ENCODE measurements around the gene CILP.

CILP gene

DNA sequence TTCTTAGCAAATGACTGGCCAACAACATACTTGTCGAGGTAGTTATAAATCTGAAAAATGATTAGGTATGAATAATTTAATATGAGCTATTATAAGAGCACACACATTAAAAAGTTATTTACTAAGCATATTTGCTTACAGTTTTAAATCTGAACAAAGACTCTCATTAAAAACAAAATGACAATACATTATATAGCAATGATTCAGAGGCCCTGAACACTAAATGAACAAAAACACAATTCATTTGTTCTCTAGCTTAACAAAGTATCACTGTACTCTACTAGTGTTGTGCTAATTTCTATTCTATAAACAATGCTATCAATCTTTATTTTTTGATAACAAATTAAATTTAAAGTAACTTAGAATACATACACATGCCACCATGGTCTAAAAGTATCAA is 47.1 kb downstream of the CILP start:
- TF ChIP-seq, protein P1, sequence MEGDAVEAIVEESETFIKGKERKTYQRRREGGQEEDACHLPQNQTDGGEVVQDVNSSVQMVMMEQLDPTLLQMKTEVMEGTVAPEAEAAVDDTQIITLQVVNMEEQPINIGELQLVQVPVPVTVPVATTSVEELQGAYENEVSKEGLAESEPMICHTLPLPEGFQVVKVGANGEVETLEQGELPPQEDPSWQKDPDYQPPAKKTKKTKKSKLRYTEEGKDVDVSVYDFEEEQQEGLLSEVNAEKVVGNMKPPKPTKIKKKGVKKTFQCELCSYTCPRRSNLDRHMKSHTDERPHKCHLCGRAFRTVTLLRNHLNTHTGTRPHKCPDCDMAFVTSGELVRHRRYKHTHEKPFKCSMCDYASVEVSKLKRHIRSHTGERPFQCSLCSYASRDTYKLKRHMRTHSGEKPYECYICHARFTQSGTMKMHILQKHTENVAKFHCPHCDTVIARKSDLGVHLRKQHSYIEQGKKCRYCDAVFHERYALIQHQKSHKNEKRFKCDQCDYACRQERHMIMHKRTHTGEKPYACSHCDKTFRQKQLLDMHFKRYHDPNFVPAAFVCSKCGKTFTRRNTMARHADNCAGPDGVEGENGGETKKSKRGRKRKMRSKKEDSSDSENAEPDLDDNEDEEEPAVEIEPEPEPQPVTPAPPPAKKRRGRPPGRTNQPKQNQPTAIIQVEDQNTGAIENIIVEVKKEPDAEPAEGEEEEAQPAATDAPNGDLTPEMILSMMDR (IDR thresholded peaks at IDR 0.05; ENCODE audit: low read depth, low read length) = no peak
- DNase-seq (ENCODE audit: extremely low read depth, low read depth) = no peak

DNA sequence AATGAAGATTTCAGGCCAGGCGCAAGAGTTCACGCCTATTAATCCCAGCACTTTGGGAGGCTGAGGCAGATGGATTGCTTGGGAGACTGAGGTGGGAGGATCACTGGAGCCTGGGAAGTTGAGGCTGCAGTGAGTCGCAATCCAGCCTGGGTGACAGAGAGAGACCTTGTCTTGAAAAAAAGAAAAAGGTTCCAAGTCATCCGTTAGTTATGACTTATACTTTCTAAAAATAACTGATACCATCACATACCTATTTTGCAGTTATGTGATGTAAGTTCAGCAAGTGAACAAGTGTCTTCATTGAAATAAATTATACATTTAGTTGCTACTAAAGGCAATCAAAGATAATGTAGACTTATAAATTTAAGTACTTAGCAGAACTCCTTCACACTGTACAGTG is 48.2 kb downstream of the CILP start:
- TF ChIP-seq, protein P1 (IDR thresholded peaks at IDR 0.05; ENCODE audit: low read depth, low read length) = no peak
- no peak for DNase-seq (ENCODE audit: extremely low read depth, low read depth)

DNA sequence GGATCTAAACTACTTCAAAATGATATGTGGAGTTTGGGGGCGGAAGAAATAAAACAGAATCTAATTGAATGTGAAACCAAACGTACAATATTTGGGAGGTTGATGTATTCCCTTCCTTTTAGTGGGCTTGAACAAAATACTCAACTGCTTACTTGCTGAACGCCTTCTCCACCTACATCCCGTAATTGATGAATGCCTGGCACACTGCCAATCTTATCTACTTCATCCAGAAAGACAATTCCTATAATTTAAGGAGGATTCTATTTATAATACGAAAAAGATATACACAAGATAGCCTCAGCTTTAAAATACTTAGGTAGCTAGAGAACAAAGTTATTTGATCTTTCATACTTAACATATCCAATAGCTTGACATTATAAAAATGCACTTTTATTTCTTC is 54.6 kb downstream of the CILP start:
- TF ChIP-seq, protein P1 (IDR thresholded peaks at IDR 0.05; ENCODE audit: low read depth, low read length) = no peak
- DNase-seq (ENCODE audit: extremely low read depth, low read depth) = no peak

DNA sequence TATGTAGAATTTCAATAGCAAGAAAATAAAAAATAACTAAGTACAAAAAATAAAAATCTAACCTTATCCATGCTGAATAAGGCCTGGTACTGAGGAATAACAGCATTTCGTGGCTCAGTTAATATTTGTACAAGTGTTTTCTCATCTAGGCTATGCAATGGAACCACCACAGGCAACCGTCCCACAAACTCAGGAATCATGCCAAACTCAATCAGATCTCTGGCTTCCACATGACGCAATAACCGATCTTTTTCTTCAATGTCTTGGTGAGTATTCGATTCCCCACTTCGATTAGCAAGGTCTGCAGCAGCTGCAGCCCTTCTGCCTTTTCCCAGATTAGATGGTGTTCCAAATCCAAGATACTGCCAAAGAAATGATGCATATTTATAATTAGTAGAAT is 56.6 kb downstream of the CILP start:
- DNase-seq (ENCODE audit: extremely low read depth, low read depth) = no peak
- TF ChIP-seq, protein P1 (IDR thresholded peaks at IDR 0.05; ENCODE audit: low read depth, low read length) = no peak

DNA sequence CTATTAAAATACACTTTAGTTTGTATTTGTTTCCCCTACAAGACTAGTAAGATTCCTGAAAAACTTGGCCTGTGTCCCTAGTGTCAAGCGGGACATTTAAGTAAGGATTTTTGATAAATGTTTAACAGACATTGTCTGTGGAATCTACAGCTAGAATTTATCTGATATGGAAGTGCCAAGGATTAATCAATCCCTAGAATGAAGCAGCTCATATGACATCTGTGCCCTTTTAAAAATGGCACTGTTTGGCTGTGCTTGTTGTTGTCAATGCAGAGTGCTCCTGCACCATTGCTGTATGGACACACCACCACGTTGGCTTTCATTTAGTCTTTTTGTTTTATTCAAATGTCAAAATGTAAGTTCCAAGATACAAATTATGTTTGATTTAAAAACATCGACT is 63.4 kb downstream of the CILP start:
- no peak for DNase-seq (ENCODE audit: extremely low read depth, low read depth)
- TF ChIP-seq, protein P1 (IDR thresholded peaks at IDR 0.05; ENCODE audit: low read depth, low read length) = no peak

DNA sequence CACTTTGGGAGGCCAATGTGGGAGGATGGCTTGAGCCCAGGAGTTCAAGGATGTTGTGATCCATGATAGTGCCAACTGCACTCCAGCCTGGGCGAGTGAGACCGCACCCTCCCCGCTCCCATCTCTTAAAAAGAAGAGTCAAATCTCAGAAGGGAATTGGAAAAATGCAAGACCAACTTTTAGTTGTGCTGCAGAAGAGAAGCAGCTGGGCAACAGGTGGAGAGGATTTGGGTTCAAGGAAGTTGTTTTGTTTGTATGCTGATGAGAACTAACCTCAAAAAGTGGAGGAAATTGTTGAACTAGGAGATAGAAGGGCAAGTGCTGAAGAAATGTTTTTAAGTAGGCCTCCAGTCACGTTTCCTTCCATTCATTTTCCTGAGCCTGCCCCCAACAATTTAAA is 64.8 kb downstream of the CILP start:
- DNase-seq (ENCODE audit: extremely low read depth, low read depth) = no peak
- TF ChIP-seq, protein P1 (IDR thresholded peaks at IDR 0.05; ENCODE audit: low read depth, low read length) = no peak

Measured in AG09319 (cell line).